GM18505 (cell line): Measurements from ENCODE around the gene GPBP1L1.
"Not testable (repeated sequence)": the region's sequence is repeated elsewhere in the genome, so short reads cannot be mapped to it uniquely, and the experiment has no call there.

Source experiments
- ATAC-seq: cut with Tn5 transposase; IDR thresholded peaks from one replicate; pipeline ENCODE4 v1.9.1; 2021; ENCODE audit not compliant: unreplicated experiment
- POLR2A ChIP-seq: IDR thresholded peaks from 4 replicates; pipeline ENCODE4 v1.6.1; 2011; ENCODE audit warnings: borderline replicate concordance; ENCODE audit not compliant: insufficient read depth, insufficient read length; ENCODE audit errors: extremely low read depth

The GPBP1L1 gene

GRCh38 chr1:45617618-45618017 lies 68.7 kb downstream of the GPBP1L1 start:
- TF ChIP-seq POLR2A: no peak
- ATAC-seq: no peak

- no peak for TF ChIP-seq POLR2A
- no peak for ATAC-seq
These were observed 70.4 kb downstream of the GPBP1L1 start for GRCh38 chr1:45615885-45616284.

DNA sequence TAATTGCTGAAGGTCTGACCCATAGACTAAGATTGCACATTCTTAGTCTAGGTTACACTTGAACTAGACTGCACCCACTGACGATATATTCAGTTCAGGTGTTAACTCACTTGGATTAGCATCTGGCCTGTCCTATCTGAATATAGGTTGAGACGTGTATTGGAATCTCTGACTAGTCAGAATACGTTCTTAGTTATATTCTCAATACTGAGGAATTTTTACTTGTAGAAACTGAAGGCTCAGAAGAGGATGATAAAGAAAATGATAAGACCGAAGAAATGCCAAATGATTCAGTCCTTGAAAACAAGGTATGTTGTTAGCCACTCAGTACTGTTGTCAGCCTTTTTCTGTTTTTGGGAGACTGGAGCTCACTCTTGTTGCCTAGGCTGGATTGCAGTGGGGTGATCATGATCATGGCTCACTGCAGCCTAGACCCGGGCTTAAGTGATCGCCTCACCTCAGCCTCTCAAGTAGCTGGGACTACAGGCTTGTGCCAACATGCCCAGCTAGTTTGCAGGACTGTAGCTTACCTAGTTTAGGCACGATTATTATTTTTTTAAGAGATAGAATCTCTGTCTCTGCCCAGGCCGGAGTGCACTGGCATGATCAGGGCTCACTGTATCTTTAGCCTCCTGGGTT lies 73.3 kb downstream of the GPBP1L1 start:
- TF ChIP-seq POLR2A: no peak
- no peak for ATAC-seq

- TF ChIP-seq POLR2A: no peak
- ATAC-seq: no peak
These were observed 75.6 kb downstream of the GPBP1L1 start for GRCh38 chr1:45610589-45611226.

DNA sequence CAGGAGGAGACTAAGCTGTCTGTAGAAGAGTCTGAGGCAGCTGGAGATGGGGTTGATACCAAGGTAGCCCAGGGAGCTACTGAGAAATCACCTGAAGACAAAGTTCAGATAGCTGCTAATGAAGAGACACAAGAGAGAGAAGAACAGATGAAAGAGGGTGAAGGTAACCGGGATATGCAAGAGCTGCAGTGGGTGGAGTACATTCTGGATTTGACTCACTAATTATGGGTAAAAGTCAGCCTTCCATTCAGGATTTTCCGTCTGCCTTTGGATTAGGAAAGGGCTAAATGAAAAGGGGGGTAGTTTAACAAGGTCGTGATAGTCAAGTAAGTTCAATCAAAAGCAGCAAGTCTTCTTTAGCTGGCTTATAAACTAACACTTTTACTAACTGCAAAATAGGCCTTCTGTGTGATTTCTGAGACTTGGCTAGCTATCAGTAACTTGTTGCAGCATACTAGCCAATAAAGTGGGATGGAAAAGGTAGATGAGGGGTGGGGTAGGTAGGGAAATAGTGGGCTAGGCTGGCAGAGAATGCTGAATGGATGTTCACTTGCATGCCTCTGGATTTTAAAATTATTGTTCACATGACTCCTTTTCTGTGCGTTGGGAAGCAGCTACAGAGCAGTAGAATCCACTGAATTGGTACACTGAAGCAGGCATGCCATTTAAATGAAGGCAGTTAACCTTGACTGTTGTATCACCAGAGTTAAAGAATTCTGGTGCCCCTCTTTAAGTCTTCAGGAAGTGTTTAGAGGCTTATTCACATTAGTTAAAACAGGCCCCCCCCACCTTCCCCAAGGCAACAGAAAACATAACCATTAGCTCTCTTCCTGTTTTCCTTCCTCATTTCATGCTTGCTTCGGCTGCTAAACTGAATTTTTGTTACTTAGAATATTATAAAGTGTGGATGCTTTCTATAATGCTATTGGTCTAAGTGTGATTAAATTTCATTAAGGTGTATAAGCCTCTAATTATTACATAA lies 77.9 kb downstream of the GPBP1L1 start:
- TF ChIP-seq POLR2A: no peak
- no peak for ATAC-seq

GRCh38 chr1:45607404-45608074 lies 78.8 kb downstream of the GPBP1L1 start:
- no peak for TF ChIP-seq POLR2A
- no peak for ATAC-seq

- ATAC-seq: no peak
- TF ChIP-seq POLR2A: no peak
These were observed 82.1 kb downstream of the GPBP1L1 start for GRCh38 chr1:45604239-45604638.

DNA sequence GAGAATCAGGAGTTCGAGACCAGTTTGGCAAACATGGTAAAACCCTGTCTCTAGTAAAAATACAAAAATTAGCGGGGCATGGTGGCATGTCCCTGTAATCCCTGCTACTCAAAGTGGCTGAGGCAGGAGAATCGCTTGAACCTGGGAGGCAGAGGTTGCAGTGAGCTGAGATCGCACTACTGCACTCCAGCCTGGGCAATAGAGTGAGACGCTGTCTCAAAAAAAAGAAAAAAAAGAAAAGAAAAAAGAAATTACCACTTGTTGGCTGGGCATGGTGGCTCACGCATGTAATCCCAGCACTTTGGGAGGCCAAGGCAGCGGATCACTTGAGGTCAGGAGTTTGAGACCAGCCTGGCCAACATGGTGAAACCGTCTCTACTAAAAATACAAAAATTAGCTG lies 89.6 kb downstream of the GPBP1L1 start:
- not testable (repeated sequence) for ATAC-seq

GRCh38 chr1:45594412-45594811 lies 91.9 kb downstream of the GPBP1L1 start:
- no peak for TF ChIP-seq POLR2A
- ATAC-seq: no peak

GRCh38 chr1:45589861-45590260 lies 96.5 kb downstream of the GPBP1L1 start:
- TF ChIP-seq POLR2A: no peak
- ATAC-seq: no peak

- no peak for ATAC-seq
These were observed 99.6 kb downstream of the GPBP1L1 start for GRCh38 chr1:45586769-45587168.

DNA sequence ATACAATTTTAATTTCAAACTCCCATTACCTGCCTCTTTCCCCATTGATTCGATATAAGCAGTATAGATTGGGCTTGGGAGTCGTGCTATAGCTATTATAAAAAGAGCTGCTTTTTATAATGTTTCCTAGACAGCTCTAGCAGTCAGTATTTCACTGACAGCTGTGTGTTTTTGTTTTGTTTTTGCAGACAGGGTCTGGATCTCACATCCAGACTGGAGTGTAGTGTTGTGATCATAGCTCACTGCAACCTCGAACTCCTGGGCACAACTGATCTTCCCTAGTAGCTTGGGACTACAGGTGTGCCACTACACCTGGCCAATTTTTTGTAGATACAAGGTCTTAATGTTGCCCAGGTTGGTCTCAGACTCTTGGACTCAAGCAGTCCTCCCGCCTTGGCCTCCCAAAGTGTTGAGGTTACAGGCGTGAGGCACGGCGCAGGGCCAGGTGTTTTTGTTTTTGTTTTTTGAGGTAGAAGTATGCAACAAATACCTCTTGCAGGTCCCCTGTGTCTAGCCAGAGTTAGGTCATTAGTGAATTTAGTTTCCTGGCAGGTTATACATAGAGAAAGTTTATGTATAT lies 100.7 kb downstream of the GPBP1L1 start:
- ATAC-seq: no peak
- TF ChIP-seq POLR2A: no peak

More at GRCh38 chr1:45586769-45587168, 99.6 kb downstream of the GPBP1L1 start:
- TF ChIP-seq POLR2A: no peak

DNA sequence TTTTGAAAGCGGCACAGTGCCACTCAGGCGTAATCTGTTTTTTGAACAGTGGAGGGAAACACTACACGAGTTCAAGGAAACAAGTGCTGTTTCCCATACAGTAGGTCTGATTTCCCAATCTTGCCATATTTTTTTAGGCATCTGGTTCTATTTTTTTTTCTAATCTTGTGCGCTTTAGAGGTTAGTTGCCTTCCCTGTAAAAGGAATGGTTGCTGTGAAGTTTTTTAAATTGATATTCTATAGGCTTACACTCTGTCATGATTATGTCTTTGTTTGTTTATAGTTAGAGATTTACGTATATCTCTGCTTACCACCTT lies 101.3 kb downstream of the GPBP1L1 start:
- no peak for ATAC-seq
- TF ChIP-seq POLR2A: no peak
